ENCODE measurements around the gene PPAT.
A peak's percentile ranks its signal among the peaks of the same experiment; 100 is the strongest.

PPAT gene

GRCh38 chr4:56467284-56468096 lies 32.1 kb upstream of the PPAT start, which contains the start of gene SRP72:
TSS of gene SRP72 (plus strand) at chr4:56467617. CDS start at chr4:56467636, 19 bp downstream.
- CTCF ChIA-PET = interaction anchor here (1.0 to 2.1 kb wide), 5 partner anchors 11 to 333 kb away, joined by 3 to 8 read pairs (median 4); partner anchors contain the start of genes PAICS and PPAT
- POLR2A ChIA-PET = interaction anchor here (2.4 kb wide), 1 partner anchor 31 kb away, joined by 19 read pairs; the partner anchor contains the start of genes PAICS and PPAT
- TF ChIP-seq CTCF (IDR thresholded peaks at IDR 0.05; ENCODE audit: control extremely low read depth, extremely low read depth, low read depth, missing control alignments) = no peak
- peak; percentile 92 for DNase-seq (ENCODE audit: extremely low spot score)

GRCh38 chr4:56466910-56467283 lies 31.5 kb upstream of the PPAT start:
- CTCF ChIA-PET = interaction anchor here (1.3 to 1.4 kb wide), 3 partner anchors 17 to 332 kb away, joined by 3 read pairs; no protein-coding TSS in a partner anchor
- no peak for TF ChIP-seq CTCF (IDR thresholded peaks at IDR 0.05; ENCODE audit: control extremely low read depth, extremely low read depth, low read depth, missing control alignments)
- peak; percentile 10 for DNase-seq (ENCODE audit: extremely low spot score)
- POLR2A ChIA-PET = interaction anchor here (0.7 to 2.4 kb wide), 2 partner anchors 30 to 518 kb away, joined by 3 to 19 read pairs; partner anchors contain the start of genes CEP135, PAICS and PPAT

GRCh38 chr4:56466296-56466761 lies 30.9 kb upstream of the PPAT start:
- ChIA-PET POLR2A (interaction anchor here (0.7 to 2.4 kb wide), 2 partner anchors 30 to 517 kb away, joined by 3 to 19 read pairs; partner anchors contain the start of genes CEP135, PAICS and PPAT), CTCF (interaction anchor here (1.1 to 1.6 kb wide), 5 partner anchors 18 to 333 kb away, joined by 3 to 5 read pairs (median 3); partner anchors contain the start of genes PAICS and PPAT)
- peak; percentile 17 for DNase-seq (ENCODE audit: extremely low spot score)

- DNase-seq (ENCODE audit: extremely low spot score) = no peak
- ChIA-PET POLR2A (interaction anchor here (0.7 to 2.4 kb wide), 2 partner anchors 29 to 517 kb away, joined by 3 to 19 read pairs; partner anchors contain the start of genes CEP135, PAICS and PPAT), CTCF (interaction anchor here (1.1 to 1.6 kb wide), 8 partner anchors 19 to 517 kb away, joined by 3 to 5 read pairs (median 3); partner anchors contain the start of genes PAICS and PPAT)
Observed at GRCh38 chr4:56465599-56466295, 30.3 kb upstream of the PPAT start.

GRCh38 chr4:56464581-56464980 lies 29.2 kb upstream of the PPAT start:
- TF ChIP-seq CTCF (IDR thresholded peaks at IDR 0.05; ENCODE audit: control extremely low read depth, extremely low read depth, low read depth, missing control alignments) = no peak
- CTCF ChIA-PET = interaction anchor here (1.1 to 1.6 kb wide), 4 partner anchors 20 to 516 kb away, joined by 3 to 5 read pairs (median 4); no protein-coding TSS in a partner anchor
- POLR2A ChIA-PET = interaction anchor here (2.4 kb wide), 1 partner anchor 28 kb away, joined by 19 read pairs; the partner anchor contains the start of genes PAICS and PPAT
- no peak for DNase-seq (ENCODE audit: extremely low spot score)

More at GRCh38 chr4:56465599-56466295, 30.3 kb upstream of the PPAT start:
- no peak for TF ChIP-seq CTCF (IDR thresholded peaks at IDR 0.05; ENCODE audit: control extremely low read depth, extremely low read depth, low read depth, missing control alignments)

- POLR2A ChIA-PET = no interaction called here
- CTCF ChIA-PET = no interaction called here
- no peak for DNase-seq (ENCODE audit: extremely low spot score)
- TF ChIP-seq CTCF (IDR thresholded peaks at IDR 0.05; ENCODE audit: control extremely low read depth, extremely low read depth, low read depth, missing control alignments) = no peak
Observed at GRCh38 chr4:56463711-56464110, 28.3 kb upstream of the PPAT start.
